Measurements from ENCODE around the gene CREBL2.
"Not testable (repeated sequence)": the region's sequence is repeated elsewhere in the genome, so short reads cannot be mapped to it uniquely, and the experiment has no call there.

Gene CREBL2

GRCh38 chr12:12626471-12626870, 14.8 kb downstream of the CREBL2 start:
- in situ Hi-C loops (cut with HindIII; ENCODE audit: low pct_unique_long_range_greater_than_20kb, low sequenced_read_pairs): no loop called here
- DNase-seq (ENCODE audit: low read depth in 1 of 2, low spot score in 1 of 2): no peak
- no peak for TF ChIP-seq JUND (IDR thresholded peaks at IDR 0.05; ENCODE audit: low read depth)

- DNase-seq (ENCODE audit: low read depth in 1 of 2, low spot score in 1 of 2): no peak
- in situ Hi-C loops (cut with HindIII; ENCODE audit: low pct_unique_long_range_greater_than_20kb, low sequenced_read_pairs): no loop called here
- TF ChIP-seq JUND (IDR thresholded peaks at IDR 0.05; ENCODE audit: low read depth): no peak
These were observed 15.7 kb downstream of the CREBL2 start for GRCh38 chr12:12627308-12627827.

- DNase-seq (ENCODE audit: low read depth in 1 of 2, low spot score in 1 of 2): no peak
- in situ Hi-C loops (cut with HindIII; ENCODE audit: low pct_unique_long_range_greater_than_20kb, low sequenced_read_pairs): no loop called here
- TF ChIP-seq JUND (IDR thresholded peaks at IDR 0.05; ENCODE audit: low read depth): no peak
These were observed 16.3 kb downstream of the CREBL2 start for GRCh38 chr12:12628013-12628412.

DNA sequence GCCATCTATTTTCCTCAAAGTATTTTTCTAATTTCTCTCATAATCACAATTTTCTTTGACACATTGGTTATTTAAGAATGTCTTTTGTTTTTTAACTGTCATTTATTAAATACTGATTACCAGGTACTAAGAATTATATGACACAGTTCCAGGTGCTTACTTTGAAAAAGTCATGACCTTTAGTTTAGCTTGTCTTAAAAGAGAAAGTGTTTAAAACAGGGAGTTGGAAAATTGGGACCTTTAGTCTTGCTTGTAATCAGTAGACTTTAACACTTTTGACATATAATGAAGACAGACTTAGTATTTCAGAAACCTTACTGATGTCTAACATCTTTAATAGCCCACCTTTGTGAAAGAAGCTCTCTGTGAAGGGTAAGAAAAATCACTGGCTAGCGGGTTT, 19.2 kb downstream of the CREBL2 start:
- in situ Hi-C loops (cut with HindIII; ENCODE audit: low pct_unique_long_range_greater_than_20kb, low sequenced_read_pairs): no loop called here
- no peak for DNase-seq (ENCODE audit: low read depth in 1 of 2, low spot score in 1 of 2)
- no peak for TF ChIP-seq JUND (IDR thresholded peaks at IDR 0.05; ENCODE audit: low read depth)

- DNase-seq (ENCODE audit: low read depth in 1 of 2, low spot score in 1 of 2): no peak
- in situ Hi-C loops (cut with HindIII; ENCODE audit: low pct_unique_long_range_greater_than_20kb, low sequenced_read_pairs): no loop called here
- no peak for TF ChIP-seq JUND (IDR thresholded peaks at IDR 0.05; ENCODE audit: low read depth)
These were observed 24.0 kb downstream of the CREBL2 start for GRCh38 chr12:12635651-12636050.

DNA sequence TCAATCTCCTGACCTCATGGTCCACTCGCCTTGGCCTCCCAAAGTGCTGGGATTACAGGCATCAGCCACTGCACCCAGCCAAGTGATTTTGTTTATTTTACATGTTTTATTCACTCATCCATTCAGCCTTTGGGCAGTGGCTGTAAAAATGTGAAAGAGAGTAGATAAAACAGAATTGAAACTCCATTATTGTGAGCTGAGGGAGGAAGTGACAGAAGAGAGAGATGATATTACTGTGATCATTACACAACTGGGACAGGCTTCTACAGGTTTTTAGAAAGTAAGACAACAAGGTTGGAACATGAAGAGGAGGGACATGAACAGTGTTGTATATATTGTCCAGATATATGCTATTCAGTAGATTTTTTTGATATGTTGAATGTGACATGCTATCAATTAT, 25.0 kb downstream of the CREBL2 start:
- TF ChIP-seq JUND (IDR thresholded peaks at IDR 0.05; ENCODE audit: low read depth): no peak
- in situ Hi-C loops (cut with HindIII; ENCODE audit: low pct_unique_long_range_greater_than_20kb, low sequenced_read_pairs): no loop called here
- no peak for DNase-seq (ENCODE audit: low read depth in 1 of 2, low spot score in 1 of 2)

DNA sequence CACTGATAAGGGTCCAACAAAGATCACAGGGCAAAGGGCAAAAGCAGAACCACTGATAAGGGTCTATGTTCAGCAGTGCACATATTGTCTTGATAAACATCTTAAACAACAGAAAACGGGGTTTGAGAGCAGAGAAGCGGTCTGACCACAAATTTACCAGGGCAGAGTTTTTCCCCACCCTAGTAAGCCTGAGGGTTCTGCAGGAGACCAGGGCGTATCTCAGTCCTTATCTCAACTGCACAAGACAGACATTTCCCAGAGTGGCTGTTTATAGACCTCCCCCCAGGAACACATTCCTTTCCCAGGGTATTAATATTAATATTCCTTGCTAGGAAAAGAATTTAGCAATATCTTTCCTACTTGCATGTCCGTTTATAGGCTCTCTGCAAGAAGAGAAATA, 28.3 kb downstream of the CREBL2 start:
- in situ Hi-C loops (cut with HindIII; ENCODE audit: low pct_unique_long_range_greater_than_20kb, low sequenced_read_pairs): not testable (repeated sequence)

DNA sequence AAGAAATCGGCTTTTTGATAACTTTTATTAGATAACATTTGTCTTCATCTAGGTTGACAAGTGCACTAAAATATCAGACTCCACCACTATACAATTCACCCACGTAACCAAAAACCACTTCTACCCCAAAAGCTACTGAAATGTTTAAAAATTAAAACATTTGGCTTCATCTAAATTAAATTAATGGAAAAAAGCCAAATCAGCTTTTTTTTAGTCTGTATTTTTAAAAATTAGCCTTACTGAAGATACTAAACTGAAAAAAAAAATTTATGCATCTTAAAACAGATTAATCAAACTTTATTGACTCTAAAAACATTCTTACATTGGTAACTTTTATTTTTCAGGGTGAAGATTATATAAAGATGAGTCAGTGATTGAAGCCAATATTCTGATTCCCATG, 30.0 kb downstream of the CREBL2 start:
- in situ Hi-C loops (cut with HindIII; ENCODE audit: low pct_unique_long_range_greater_than_20kb, low sequenced_read_pairs): no loop called here
- no peak for TF ChIP-seq JUND (IDR thresholded peaks at IDR 0.05; ENCODE audit: low read depth)
- DNase-seq (ENCODE audit: low read depth in 1 of 2, low spot score in 1 of 2): no peak

More for the DNA sequence above, 28.3 kb downstream of the CREBL2 start:
- not testable (repeated sequence) for DNase-seq (ENCODE audit: low read depth in 1 of 2, low spot score in 1 of 2)

DNA sequence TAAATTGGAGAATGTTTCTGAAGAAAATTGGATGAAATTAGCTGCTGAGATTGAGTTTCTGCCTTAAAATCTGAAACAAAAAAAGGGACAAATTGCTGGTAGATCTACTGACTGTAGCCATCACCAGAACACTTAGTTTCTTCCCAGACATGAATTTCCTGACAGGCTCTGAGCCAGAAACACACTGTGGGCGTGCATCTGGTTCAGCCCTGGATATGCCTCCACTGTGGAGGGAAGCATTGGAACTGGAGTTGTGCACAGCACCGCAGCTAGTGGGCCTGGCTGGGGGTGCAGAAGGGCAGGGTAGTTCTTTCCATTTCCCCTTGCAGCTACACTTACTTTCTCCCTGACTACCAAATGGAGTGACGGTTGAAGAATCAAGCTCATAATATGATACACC, 31.2 kb downstream of the CREBL2 start:
- no peak for TF ChIP-seq JUND (IDR thresholded peaks at IDR 0.05; ENCODE audit: low read depth)
- no peak for DNase-seq (ENCODE audit: low read depth in 1 of 2, low spot score in 1 of 2)
- in situ Hi-C loops (cut with HindIII; ENCODE audit: low pct_unique_long_range_greater_than_20kb, low sequenced_read_pairs): no loop called here

GRCh38 chr12:12645485-12645884, 33.8 kb downstream of the CREBL2 start:
- peak in 1 of 2 experiments; percentile 25 for DNase-seq (ENCODE audit: low read depth in 1 of 2, low spot score in 1 of 2)
- no peak for TF ChIP-seq JUND (IDR thresholded peaks at IDR 0.05; ENCODE audit: low read depth)
- in situ Hi-C loops (cut with HindIII; ENCODE audit: low pct_unique_long_range_greater_than_20kb, low sequenced_read_pairs): no loop called here

GRCh38 chr12:12645968-12646367, 34.3 kb downstream of the CREBL2 start:
- DNase-seq (ENCODE audit: low read depth in 1 of 2, low spot score in 1 of 2); in situ Hi-C loops (cut with HindIII; ENCODE audit: low pct_unique_long_range_greater_than_20kb, low sequenced_read_pairs): not testable (repeated sequence)

- in situ Hi-C loops (cut with HindIII; ENCODE audit: low pct_unique_long_range_greater_than_20kb, low sequenced_read_pairs): no loop called here
- TF ChIP-seq JUND (IDR thresholded peaks at IDR 0.05; ENCODE audit: low read depth): no peak
- DNase-seq (ENCODE audit: low read depth in 1 of 2, low spot score in 1 of 2): no peak
These were observed 34.9 kb downstream of the CREBL2 start for GRCh38 chr12:12646483-12647072.

GRCh38 chr12:12648284-12648683, 36.6 kb downstream of the CREBL2 start:
- DNase-seq (ENCODE audit: low read depth in 1 of 2, low spot score in 1 of 2): no peak
- in situ Hi-C loops (cut with HindIII; ENCODE audit: low pct_unique_long_range_greater_than_20kb, low sequenced_read_pairs): no loop called here
- no peak for TF ChIP-seq JUND (IDR thresholded peaks at IDR 0.05; ENCODE audit: low read depth)
